Peyer's patch (tissue), 4 donors: ENCODE measurements around the gene TRIM2.

Experiments used
- POLR2A ChIP-seq, 2 donors: fragments of 450-650 bp; IDR thresholded peaks; one replicate each; pipeline ENCODE4 v1.5.1; 2017; ENCODE audit warnings: antibody characterized with exemption in 2 of 2, mild to moderate bottlenecking in 2 of 2, moderate library complexity in 2 of 2
- TF ChIP-seq, protein P1 (sequence below), 6 experiments: fragments of 450-650 bp in 4 of 6; fragments of 200-600 bp in 2 of 6; sonication (generic) in 1 of 6; IDR thresholded peaks; one replicate each; pipeline ENCODE4 v1.5.1; 2017 to 2019; ENCODE audit warnings: antibody characterized with exemption in 6 of 6, mild to moderate bottlenecking in 3 of 6, moderate library complexity in 1 of 6

DNA sequence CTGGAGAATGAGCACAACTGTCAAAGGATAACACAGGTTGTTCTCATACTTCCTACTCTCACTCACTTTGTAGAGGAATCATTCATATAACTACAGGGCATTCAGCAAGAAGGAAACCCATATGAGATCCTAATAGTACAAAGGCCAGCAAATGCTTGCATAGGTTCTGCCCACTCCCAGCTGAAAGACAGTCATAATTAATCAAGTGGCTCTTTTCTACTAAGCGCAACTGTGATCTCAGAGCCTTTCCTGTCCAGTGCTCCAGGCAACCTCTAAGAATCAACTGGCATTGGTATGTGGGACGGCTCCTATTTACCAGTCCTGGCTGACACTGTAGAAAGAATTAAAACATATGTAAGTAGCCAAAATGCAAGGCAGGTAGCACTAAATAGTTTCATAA is 121.3 kb downstream of the TRIM2 start:
- TF ChIP-seq, protein P1, sequence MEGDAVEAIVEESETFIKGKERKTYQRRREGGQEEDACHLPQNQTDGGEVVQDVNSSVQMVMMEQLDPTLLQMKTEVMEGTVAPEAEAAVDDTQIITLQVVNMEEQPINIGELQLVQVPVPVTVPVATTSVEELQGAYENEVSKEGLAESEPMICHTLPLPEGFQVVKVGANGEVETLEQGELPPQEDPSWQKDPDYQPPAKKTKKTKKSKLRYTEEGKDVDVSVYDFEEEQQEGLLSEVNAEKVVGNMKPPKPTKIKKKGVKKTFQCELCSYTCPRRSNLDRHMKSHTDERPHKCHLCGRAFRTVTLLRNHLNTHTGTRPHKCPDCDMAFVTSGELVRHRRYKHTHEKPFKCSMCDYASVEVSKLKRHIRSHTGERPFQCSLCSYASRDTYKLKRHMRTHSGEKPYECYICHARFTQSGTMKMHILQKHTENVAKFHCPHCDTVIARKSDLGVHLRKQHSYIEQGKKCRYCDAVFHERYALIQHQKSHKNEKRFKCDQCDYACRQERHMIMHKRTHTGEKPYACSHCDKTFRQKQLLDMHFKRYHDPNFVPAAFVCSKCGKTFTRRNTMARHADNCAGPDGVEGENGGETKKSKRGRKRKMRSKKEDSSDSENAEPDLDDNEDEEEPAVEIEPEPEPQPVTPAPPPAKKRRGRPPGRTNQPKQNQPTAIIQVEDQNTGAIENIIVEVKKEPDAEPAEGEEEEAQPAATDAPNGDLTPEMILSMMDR (IDR thresholded peaks at IDR 0.05) = no peak
- TF ChIP-seq POLR2A (IDR thresholded peaks at IDR 0.05) = no peak
